Uterus (tissue), 2 donors: Measurements from ENCODE around the gene APOC3.

Experiments used
- POLR2A ChIP-seq, 2 donors: fragments of 450-650 bp; IDR thresholded peaks; one replicate each; pipeline ENCODE4 v1.6.1; 2016; ENCODE audit warnings: antibody characterized with exemption in 2 of 2, mild to moderate bottlenecking in 1 of 2, moderate library complexity in 1 of 2
- TF ChIP-seq, protein P1 (sequence below), 4 experiments: fragments of 200-600 bp in 2 of 4; fragments of 450-650 bp in 2 of 4; sonication (generic) in 2 of 4; IDR thresholded peaks; one replicate each; pipeline ENCODE4 v1.5.1; 2016 to 2019; ENCODE audit warnings: antibody characterized with exemption in 4 of 4, mild to moderate bottlenecking in 2 of 4, moderate library complexity in 1 of 4

DNA sequence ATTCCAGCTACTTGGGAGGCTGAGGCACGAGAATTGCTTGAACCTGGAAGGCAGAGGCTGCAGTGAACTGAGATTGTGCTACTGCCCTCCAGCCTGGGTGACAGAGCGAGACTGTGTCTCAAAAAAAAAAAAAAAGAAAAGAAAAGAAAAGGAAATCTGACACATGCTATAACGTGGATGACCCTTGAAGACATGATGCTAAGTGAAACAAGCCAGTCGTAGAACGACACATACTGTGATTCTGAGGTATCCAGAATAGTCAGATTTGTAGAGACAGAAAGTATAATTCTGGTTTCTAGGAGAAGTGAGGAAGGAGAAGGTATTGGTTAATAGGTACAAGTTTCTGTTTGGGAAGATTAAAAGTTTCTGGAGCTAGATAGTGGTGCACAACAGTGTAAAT lies 31.3 kb upstream of the APOC3 start:
- TF ChIP-seq, protein P1, sequence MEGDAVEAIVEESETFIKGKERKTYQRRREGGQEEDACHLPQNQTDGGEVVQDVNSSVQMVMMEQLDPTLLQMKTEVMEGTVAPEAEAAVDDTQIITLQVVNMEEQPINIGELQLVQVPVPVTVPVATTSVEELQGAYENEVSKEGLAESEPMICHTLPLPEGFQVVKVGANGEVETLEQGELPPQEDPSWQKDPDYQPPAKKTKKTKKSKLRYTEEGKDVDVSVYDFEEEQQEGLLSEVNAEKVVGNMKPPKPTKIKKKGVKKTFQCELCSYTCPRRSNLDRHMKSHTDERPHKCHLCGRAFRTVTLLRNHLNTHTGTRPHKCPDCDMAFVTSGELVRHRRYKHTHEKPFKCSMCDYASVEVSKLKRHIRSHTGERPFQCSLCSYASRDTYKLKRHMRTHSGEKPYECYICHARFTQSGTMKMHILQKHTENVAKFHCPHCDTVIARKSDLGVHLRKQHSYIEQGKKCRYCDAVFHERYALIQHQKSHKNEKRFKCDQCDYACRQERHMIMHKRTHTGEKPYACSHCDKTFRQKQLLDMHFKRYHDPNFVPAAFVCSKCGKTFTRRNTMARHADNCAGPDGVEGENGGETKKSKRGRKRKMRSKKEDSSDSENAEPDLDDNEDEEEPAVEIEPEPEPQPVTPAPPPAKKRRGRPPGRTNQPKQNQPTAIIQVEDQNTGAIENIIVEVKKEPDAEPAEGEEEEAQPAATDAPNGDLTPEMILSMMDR (IDR thresholded peaks at IDR 0.05): no peak
- no peak for TF ChIP-seq POLR2A (IDR thresholded peaks at IDR 0.05)
